ENCODE measurements around the gene AMZ1. TPM values are rescaled to one million over a fixed set of nuclear protein-coding genes. Genes with fewer than 3 reads are reported as not detected.

The AMZ1 gene
- total RNA-seq, 1 donor from 2014 or later = 1.2 TPM

DNA sequence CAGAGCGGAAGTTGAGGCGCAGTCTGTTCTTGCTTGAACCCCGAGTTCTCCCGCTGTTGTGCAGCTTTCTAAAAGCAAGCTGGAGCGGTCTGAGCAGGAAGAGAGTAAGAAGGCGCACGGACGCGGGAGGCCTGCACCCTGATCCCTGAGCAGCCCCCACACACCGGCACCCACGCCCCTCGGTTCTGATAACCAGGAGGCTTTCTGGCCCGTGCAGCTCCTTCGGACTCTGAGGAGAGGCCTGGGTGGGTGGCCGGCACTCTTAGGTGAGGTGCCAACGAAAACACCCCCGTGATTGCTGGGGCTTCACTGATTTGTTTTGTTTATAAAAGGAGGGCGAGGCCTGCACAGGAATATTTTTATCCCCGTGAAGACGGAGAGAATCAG is 28.9 kb downstream of the AMZ1 start:
- Mint-ChIP-seq H3K27me3 (no peaks in the 10 kb centered on the region), H3K4me1 (ENCODE audit: unreplicated experiment) (peaks cover 53% of the 10 kb centered on the region), H3K36me3 (peaks cover 17% of the 10 kb centered on the region), H3K4me3 (peak overlapping the region; percentile 80), H3K9me3 (no peaks in the 10 kb centered on the region), H3K27ac (peak overlapping the region; percentile 94)
- DNase-seq (ENCODE audit: extremely low spot score, unreplicated experiment) = no peak
- TF ChIP-seq, protein P1, sequence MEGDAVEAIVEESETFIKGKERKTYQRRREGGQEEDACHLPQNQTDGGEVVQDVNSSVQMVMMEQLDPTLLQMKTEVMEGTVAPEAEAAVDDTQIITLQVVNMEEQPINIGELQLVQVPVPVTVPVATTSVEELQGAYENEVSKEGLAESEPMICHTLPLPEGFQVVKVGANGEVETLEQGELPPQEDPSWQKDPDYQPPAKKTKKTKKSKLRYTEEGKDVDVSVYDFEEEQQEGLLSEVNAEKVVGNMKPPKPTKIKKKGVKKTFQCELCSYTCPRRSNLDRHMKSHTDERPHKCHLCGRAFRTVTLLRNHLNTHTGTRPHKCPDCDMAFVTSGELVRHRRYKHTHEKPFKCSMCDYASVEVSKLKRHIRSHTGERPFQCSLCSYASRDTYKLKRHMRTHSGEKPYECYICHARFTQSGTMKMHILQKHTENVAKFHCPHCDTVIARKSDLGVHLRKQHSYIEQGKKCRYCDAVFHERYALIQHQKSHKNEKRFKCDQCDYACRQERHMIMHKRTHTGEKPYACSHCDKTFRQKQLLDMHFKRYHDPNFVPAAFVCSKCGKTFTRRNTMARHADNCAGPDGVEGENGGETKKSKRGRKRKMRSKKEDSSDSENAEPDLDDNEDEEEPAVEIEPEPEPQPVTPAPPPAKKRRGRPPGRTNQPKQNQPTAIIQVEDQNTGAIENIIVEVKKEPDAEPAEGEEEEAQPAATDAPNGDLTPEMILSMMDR (conservative IDR thresholded peaks at IDR 0.05) = no peak

DNA sequence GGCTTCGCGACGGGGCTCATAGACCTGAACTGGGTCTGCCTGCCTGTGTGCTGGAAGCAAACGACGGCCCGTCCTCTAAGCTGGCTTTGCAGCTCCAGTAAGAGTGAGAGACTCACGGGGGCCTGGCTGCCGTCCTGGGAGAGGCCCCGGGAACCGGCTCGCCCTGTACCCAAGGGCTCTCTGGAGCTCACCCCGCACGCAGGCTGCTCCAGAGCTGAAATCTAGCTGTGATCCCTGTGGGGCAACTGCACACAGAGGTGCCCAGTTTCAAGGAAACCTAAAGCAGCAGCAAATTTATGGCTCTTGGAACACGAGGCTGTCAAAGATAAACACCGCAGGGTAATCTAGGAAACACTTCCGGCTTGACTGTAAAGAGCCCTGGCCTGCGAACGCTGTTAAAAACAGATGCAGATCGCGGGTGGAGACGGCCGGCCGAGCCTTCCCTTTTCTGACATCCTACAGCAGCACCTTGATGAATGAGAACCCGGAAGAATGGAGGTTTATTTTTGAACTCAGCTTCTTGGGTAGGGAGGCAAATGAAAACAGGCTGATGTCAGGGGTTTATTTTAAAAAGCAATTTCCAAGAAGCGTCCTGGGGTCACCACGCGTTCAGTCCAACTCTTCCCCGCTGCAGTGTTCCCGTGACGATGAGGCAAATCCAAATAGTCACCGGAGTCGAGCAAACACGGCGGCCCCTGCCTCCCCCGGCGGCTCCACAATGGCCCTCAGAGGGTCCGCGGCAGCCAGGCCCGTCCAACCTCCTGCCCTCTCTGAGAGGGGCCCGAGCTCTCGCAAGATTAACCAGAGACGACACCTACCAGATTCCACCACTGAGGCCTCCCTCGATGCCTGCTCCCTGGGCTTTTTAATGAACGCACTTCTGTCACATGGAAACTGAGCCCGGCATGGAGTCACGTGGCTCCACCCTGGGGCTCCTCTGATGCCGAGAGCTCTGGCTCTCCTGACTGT is 29.6 kb downstream of the AMZ1 start:
- TF ChIP-seq, protein P1 (conservative IDR thresholded peaks at IDR 0.05) = no peak
- no peak for DNase-seq (ENCODE audit: extremely low spot score, unreplicated experiment)
- Mint-ChIP-seq H3K4me1 (ENCODE audit: unreplicated experiment) (peaks cover 53% of the 10 kb centered on the region), H3K4me3 (peak overlapping the region; percentile 80), H3K36me3 (peaks cover 17% of the 10 kb centered on the region), H3K9me3 (no peaks in the 10 kb centered on the region), H3K27ac (peak overlapping the region; percentile 94), H3K27me3 (no peaks in the 10 kb centered on the region)

DNA sequence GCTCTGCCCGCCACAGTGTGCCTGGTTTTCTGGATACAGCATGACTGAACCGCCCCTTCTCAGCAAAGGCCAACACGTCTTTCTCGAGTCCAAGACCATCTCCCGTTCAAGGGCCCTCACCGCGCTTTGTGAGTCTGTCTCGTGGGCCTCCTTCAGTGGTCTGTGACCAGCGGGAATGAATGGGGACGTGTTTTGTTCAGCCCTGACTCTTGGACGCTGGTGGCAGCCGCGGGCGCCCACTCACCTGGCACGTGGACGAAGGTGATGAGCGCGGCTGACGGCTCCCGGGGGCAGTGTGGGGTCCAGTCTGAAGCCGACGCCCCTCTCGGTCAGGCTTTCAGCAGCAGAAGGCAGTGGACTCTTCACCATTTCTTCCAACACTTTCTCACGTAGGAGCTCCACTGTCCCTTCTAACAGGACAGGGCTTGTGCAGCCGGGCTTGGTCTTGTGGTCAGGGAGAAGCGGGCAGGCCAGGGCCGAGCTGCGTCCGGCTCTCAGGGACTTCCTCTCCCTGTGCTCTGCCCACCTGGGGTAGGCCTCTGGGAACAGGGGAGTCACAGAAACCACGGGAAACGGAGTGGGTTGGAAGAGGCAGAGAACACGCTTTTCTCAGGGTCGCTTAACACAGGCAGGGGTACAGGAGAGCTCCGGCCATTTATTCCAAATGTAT is 30.4 kb downstream of the AMZ1 start:
- no peak for DNase-seq (ENCODE audit: extremely low spot score, unreplicated experiment)
- TF ChIP-seq, protein P1 (conservative IDR thresholded peaks at IDR 0.05) = no peak
- H3K27me3 Mint-ChIP-seq = no peaks in the 10 kb centered on the region

DNA sequence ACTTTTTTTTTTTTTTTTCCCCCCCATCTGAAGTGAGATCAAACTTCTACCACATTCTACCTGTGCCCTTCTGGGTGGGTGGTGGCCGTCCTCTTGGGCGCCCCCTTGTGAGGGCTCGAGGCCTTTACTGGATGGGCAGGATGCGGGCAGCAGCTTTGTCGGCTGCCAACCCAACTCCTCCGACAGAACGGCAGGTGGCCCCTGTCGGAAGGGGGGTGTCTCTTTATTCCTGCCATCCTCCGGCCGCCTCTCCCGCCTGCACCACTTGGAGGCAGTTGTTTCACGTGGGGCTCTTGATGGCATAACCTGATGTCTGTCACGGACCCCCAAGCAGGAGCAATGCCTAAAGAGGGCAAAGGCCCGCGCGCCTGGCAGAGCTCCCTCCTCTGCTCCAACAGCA is 31.0 kb downstream of the AMZ1 start:
- Mint-ChIP-seq H3K27ac (peak overlapping the region; percentile 94), H3K36me3 (peaks cover 17% of the 10 kb centered on the region), H3K27me3 (no peaks in the 10 kb centered on the region), H3K9me3 (no peaks in the 10 kb centered on the region), H3K4me3 (no peak overlapping the region), H3K4me1 (ENCODE audit: unreplicated experiment) (peaks cover 45% of the 10 kb centered on the region)
- no peak for DNase-seq (ENCODE audit: extremely low spot score, unreplicated experiment)
- TF ChIP-seq, protein P1 (conservative IDR thresholded peaks at IDR 0.05) = peak; percentile 70

More for the DNA sequence above, 30.4 kb downstream of the AMZ1 start:
- Mint-ChIP-seq H3K9me3 (no peaks in the 10 kb centered on the region), H3K4me3 (peak overlapping the region; percentile 80), H3K4me1 (ENCODE audit: unreplicated experiment) (peaks cover 51% of the 10 kb centered on the region), H3K36me3 (peaks cover 17% of the 10 kb centered on the region), H3K27ac (peak overlapping the region; percentile 94)

DNA sequence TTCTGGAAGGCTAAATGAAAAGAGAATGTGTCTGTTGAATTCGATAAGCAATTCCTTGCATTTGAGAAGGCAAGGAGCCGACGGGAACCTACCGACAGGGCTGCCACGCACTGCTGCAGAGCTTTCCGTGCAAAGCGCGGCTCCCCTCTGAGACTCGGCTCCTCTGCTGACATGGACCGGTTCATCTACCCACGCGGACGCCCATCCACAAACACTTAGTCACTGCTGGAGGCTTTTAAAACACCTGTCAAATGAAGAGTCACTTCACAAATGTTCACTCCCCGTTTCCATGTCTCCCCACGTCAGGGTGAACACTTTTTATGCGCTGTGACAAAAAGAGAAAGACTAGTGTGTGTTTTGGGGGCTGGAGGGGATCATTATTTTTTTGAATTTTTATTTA is 32.0 kb downstream of the AMZ1 start:
- no peaks in the 10 kb centered on the region for H3K27me3 Mint-ChIP-seq
- H3K9me3 Mint-ChIP-seq = no peaks in the 10 kb centered on the region
- peaks cover 9% of the 10 kb centered on the region for H3K36me3 Mint-ChIP-seq
- TF ChIP-seq, protein P1 (conservative IDR thresholded peaks at IDR 0.05) = no peak
- no peak overlapping the region for H3K4me3 Mint-ChIP-seq
- H3K27ac Mint-ChIP-seq = no peak overlapping the region
- peaks cover 41% of the 10 kb centered on the region for H3K4me1 Mint-ChIP-seq (ENCODE audit: unreplicated experiment)
- no peak for DNase-seq (ENCODE audit: extremely low spot score, unreplicated experiment)
